ENCODE data around the gene CABLES2. TPM values are rescaled to one million over a fixed set of nuclear protein-coding genes. Genes with fewer than 3 reads are reported as not detected.

Gene CABLES2
- total RNA-seq, 1 donor from 2014 or later: 6.9 TPM

DNA sequence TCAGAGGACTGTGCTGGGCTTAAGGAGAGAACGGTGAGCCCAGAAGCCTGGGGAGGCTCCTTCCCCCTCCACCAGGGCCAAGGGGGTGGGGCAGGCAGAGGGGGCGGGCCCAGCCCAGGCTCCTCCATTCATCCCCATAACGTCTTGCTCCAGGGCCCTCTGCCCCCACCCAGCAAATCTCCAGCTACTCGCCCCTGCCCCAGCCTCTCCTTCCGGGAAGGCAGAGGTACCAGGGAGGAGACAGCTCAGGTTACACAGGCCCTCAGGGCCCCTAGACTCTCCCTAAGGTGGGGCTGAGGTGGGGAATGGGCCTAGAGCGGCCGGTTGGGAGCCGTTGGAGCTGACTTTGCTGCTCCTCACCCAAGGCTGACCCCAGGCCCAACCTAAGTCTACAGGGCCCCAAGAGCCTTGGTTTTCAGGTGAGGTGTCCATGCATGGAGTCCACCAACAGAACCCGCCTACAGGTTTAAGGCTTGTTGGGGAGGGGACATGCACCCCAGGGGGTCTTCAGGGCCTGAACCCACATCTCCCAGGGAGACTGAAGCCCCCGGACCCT, 41.2 kb downstream of the CABLES2 start:
- H3K27me3 ChIP-seq (ENCODE audit: control insufficient read depth, insufficient read depth, low read length): no peaks in the 10 kb centered on the region
- TF ChIP-seq, protein P1, sequence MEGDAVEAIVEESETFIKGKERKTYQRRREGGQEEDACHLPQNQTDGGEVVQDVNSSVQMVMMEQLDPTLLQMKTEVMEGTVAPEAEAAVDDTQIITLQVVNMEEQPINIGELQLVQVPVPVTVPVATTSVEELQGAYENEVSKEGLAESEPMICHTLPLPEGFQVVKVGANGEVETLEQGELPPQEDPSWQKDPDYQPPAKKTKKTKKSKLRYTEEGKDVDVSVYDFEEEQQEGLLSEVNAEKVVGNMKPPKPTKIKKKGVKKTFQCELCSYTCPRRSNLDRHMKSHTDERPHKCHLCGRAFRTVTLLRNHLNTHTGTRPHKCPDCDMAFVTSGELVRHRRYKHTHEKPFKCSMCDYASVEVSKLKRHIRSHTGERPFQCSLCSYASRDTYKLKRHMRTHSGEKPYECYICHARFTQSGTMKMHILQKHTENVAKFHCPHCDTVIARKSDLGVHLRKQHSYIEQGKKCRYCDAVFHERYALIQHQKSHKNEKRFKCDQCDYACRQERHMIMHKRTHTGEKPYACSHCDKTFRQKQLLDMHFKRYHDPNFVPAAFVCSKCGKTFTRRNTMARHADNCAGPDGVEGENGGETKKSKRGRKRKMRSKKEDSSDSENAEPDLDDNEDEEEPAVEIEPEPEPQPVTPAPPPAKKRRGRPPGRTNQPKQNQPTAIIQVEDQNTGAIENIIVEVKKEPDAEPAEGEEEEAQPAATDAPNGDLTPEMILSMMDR (IDR thresholded peaks at IDR 0.05; ENCODE audit: insufficient read depth, low read length, poor library complexity, severe bottlenecking): no peak
- H3K36me3 ChIP-seq (ENCODE audit: control insufficient read depth, insufficient read depth, low read length): no peaks in the 10 kb centered on the region
- peak overlapping the region; percentile 82 for H3K4me3 ChIP-seq (ENCODE audit: low read depth, low read length)
- no peak for DNase-seq (ENCODE audit: low read depth)

- DNase-seq (ENCODE audit: low read depth): no peak
- Histone ChIP-seq H3K4me3 (ENCODE audit: low read depth, low read length) (peak overlapping the region; percentile 82), H3K27me3 (ENCODE audit: control insufficient read depth, insufficient read depth, low read length) (no peaks in the 10 kb centered on the region), H3K36me3 (ENCODE audit: control insufficient read depth, insufficient read depth, low read length) (no peaks in the 10 kb centered on the region)
- TF ChIP-seq, protein P1 (IDR thresholded peaks at IDR 0.05; ENCODE audit: insufficient read depth, low read length, poor library complexity, severe bottlenecking): no peak
Observed at GRCh38 chr20:62364911-62365736, 42.0 kb downstream of the CABLES2 start.

DNA sequence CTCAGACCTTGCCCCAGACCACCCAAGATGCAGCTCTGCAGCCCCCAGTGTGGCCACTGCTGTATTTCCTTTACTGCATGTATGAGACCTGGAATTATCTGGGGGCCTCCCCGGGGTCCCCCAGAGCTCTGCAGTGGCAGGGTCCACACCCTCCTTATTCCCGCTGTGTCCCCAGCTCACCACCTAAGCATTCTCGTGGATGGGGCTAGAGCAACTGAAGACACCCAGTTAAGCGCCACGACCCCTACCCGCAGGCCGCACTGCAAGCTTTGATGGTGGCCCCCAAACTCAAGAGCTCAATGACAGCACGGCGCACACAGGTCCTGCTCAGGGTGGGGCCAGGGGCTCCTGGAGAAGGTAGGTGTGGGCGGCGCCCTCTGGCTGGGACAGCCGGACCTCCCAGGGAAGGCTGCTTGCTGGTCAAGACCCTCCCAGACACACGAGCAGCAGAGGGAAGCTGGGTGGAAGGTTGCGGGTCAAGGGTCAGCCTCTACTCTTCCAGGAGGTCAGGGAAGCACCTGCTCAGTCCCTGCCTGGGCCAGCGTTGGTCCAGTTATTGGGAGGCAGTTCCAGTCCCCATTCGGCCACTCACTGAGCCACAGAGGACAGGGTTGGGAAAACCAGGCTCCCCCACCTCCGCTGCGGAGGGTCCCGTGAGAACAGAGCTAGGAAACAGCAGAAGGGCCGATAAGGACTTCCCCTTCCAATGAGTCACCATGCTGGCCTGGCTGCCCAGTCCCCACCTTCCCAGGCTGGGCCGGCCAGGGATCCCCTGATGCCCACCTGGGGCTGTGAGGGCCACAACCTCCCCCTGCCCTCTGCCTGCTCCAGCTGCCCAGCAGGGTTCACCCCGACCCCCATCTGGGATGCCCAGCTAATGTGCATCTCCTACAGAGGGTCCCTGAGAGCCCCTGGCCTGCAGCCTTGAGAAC, 42.9 kb downstream of the CABLES2 start:
- Histone ChIP-seq H3K4me3 (ENCODE audit: low read depth, low read length) (peak overlapping the region; percentile 82), H3K36me3 (ENCODE audit: control insufficient read depth, insufficient read depth, low read length) (no peaks in the 10 kb centered on the region), H3K27me3 (ENCODE audit: control insufficient read depth, insufficient read depth, low read length) (no peaks in the 10 kb centered on the region)
- TF ChIP-seq, protein P1 (IDR thresholded peaks at IDR 0.05; ENCODE audit: insufficient read depth, low read length, poor library complexity, severe bottlenecking): no peak
- no peak for DNase-seq (ENCODE audit: low read depth)

DNA sequence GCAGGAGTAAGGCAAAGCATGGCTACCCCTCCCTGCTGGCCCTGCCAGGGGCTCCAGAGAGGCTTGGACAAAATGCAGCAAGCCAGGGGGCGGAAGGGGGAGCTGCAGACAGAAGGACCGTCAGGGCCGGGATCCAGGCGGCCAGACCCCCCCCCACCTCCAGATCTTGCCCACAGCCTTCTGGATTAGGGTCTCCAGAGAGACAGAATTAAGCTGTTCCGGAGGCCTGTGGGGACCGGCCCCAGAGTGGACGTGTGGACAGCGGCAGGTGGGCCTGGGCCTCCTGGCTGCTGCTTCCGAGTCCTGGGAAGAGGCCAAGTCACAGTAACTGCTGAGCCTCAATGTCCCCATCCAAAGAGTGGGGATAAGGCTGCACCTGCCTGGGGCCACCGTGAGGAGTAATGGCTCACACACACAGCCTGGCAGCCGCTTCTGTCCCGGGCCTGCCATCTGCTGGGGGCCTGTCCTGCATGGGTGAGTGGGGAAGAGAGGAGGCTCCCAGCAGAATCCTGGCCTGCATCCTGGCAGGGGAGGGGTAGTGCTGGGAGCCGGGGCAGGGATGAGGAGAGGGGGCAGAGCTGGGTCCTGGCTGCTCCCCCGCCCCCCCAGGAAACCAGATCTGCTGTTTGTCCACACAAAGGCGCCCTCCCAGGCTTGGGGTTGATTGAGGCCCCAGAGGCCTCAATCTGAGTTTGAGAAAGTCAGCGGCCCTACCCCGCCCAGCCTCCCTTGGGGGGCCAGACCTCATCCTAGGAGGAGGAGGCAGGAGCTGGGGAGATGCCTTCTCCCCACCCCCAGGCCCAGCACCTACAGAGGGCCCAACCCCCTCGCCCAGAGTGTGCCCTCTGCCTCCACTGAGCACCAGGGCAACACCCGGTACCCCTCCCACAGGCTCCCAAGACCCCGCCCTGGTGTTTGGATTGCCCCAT, 43.8 kb downstream of the CABLES2 start:
- H3K27me3 ChIP-seq (ENCODE audit: control insufficient read depth, insufficient read depth, low read length): no peaks in the 10 kb centered on the region
- TF ChIP-seq, protein P1 (IDR thresholded peaks at IDR 0.05; ENCODE audit: insufficient read depth, low read length, poor library complexity, severe bottlenecking): peak; percentile 12
- no peaks in the 10 kb centered on the region for H3K36me3 ChIP-seq (ENCODE audit: control insufficient read depth, insufficient read depth, low read length)
- H3K4me3 ChIP-seq (ENCODE audit: low read depth, low read length): no peak overlapping the region
- DNase-seq (ENCODE audit: low read depth): no peak

- no peak for DNase-seq (ENCODE audit: low read depth)
- no peak overlapping the region for H3K4me3 ChIP-seq (ENCODE audit: low read depth, low read length)
- H3K36me3 ChIP-seq (ENCODE audit: control insufficient read depth, insufficient read depth, low read length): no peaks in the 10 kb centered on the region
- TF ChIP-seq, protein P1 (IDR thresholded peaks at IDR 0.05; ENCODE audit: insufficient read depth, low read length, poor library complexity, severe bottlenecking): no peak
- no peaks in the 10 kb centered on the region for H3K27me3 ChIP-seq (ENCODE audit: control insufficient read depth, insufficient read depth, low read length)
Observed at GRCh38 chr20:62362590-62362940, 44.5 kb downstream of the CABLES2 start.
